Measurements from ENCODE around the gene PIP4K2B.
"Not testable (repeated sequence)": the region's sequence is repeated elsewhere in the genome, so short reads cannot be mapped to it uniquely, and the experiment has no call there.

PIP4K2B gene

GRCh38 chr17:38728290-38728831, 71.0 kb downstream of the PIP4K2B start:
- peak; percentile 65 for DNase-seq

- DNase-seq = peak; percentile 84
These were observed 71.6 kb downstream of the PIP4K2B start for GRCh38 chr17:38727736-38728135.

GRCh38 chr17:38726145-38726544, 73.2 kb downstream of the PIP4K2B start:
- DNase-seq = not testable (repeated sequence)

GRCh38 chr17:38725066-38725465, 74.3 kb downstream of the PIP4K2B start:
- no peak for DNase-seq

- no peak for DNase-seq
These were observed 74.9 kb downstream of the PIP4K2B start for GRCh38 chr17:38724337-38724988.

GRCh38 chr17:38721802-38722201, 77.6 kb downstream of the PIP4K2B start:
- no peak for DNase-seq

GRCh38 chr17:38720941-38721340, 78.4 kb downstream of the PIP4K2B start:
- no peak for DNase-seq

- DNase-seq = no peak
These were observed 79.3 kb downstream of the PIP4K2B start for GRCh38 chr17:38719943-38720641.

- no peak for DNase-seq
These were observed 79.9 kb downstream of the PIP4K2B start for GRCh38 chr17:38719289-38719942.

GRCh38 chr17:38717139-38717745, 82.1 kb downstream of the PIP4K2B start:
- no peak for DNase-seq

GRCh38 chr17:38716368-38717005, 82.9 kb downstream of the PIP4K2B start:
- DNase-seq = no peak
